Stomach smooth muscle (tissue), 2 donors: ENCODE results near the gene S100B.

Source experiments
- H3K27ac ChIP-seq: one replicate; pipeline ENCODE4 v1.7.0; 2013; ENCODE audit warnings: mild to moderate bottlenecking, low read length, inconsistent platforms
- H3K27me3 ChIP-seq, 2 donors: one replicate each; pipeline ENCODE4 v1.7.0; 2013; ENCODE audit warnings: low read length in 2 of 2; ENCODE audit not compliant: insufficient read depth in 2 of 2, control insufficient read depth in 1 of 2
- H3K36me3 ChIP-seq, 2 donors: one replicate each; pipeline ENCODE4 v1.7.0; 2013; ENCODE audit warnings: low read length in 2 of 2; ENCODE audit not compliant: control insufficient read depth in 2 of 2, insufficient read depth in 2 of 2
- H3K4me1 ChIP-seq: one replicate; pipeline ENCODE4 v1.7.0; 2013; ENCODE audit warnings: low read length; ENCODE audit not compliant: control insufficient read depth, insufficient read depth
- H3K4me3 ChIP-seq, 2 donors: one replicate each; pipeline ENCODE4 v1.7.0; 2013; ENCODE audit warnings: low read length in 2 of 2
- H3K9ac ChIP-seq, 2 donors: one replicate each; pipeline ENCODE4 v1.7.0; 2013; ENCODE audit warnings: low read length in 2 of 2, mild to moderate bottlenecking in 1 of 2
- H3K9me3 ChIP-seq, 2 donors: one replicate each; pipeline ENCODE4 v1.7.0; 2013; ENCODE audit warnings: low read length in 2 of 2; ENCODE audit not compliant: control insufficient read depth in 2 of 2
- donor health status: healthy.
- donor health status: Pancreatic carcinoma.

Gene S100B

GRCh38 chr21:46562472-46562871 lies 42.4 kb downstream of the S100B start:
- no peak overlapping the region for H3K27ac ChIP-seq
- H3K9ac ChIP-seq: no peak overlapping the region
- H3K9me3 ChIP-seq: no peaks in the 10 kb centered on the region
- H3K4me3 ChIP-seq: no peak overlapping the region
- no peaks in the 10 kb centered on the region for H3K27me3 ChIP-seq
- peaks cover 52 to 76% of the 10 kb centered on the region in 2 donors for H3K36me3 ChIP-seq
- no peaks in the 10 kb centered on the region for H3K4me1 ChIP-seq

- H3K27ac ChIP-seq: no peak overlapping the region
- no peaks in the 10 kb centered on the region for H3K9me3 ChIP-seq
- no peaks in the 10 kb centered on the region for H3K4me1 ChIP-seq
- H3K27me3 ChIP-seq: no peaks in the 10 kb centered on the region
- H3K9ac ChIP-seq: no peak overlapping the region
- H3K4me3 ChIP-seq: no peak overlapping the region
- H3K36me3 ChIP-seq: peaks cover 52 to 75% of the 10 kb centered on the region in 2 donors
These were observed 43.3 kb downstream of the S100B start for GRCh38 chr21:46561445-46562090.

GRCh38 chr21:46560568-46561444 lies 44.1 kb downstream of the S100B start:
- Histone ChIP-seq H3K27me3 (no peaks in the 10 kb centered on the region), H3K9me3 (no peaks in the 10 kb centered on the region), H3K4me3 (no peak overlapping the region), H3K36me3 (peaks cover 49 to 69% of the 10 kb centered on the region in 2 donors), H3K9ac (no peak overlapping the region), H3K4me1 (no peaks in the 10 kb centered on the region), H3K27ac (no peak overlapping the region)

GRCh38 chr21:46559291-46559983 lies 45.4 kb downstream of the S100B start:
- Histone ChIP-seq H3K4me3 (no peak overlapping the region), H3K9me3 (no peaks in the 10 kb centered on the region), H3K4me1 (no peaks in the 10 kb centered on the region), H3K27ac (no peak overlapping the region), H3K9ac (no peak overlapping the region), H3K27me3 (no peaks in the 10 kb centered on the region), H3K36me3 (peaks cover 50 to 65% of the 10 kb centered on the region in 2 donors)

GRCh38 chr21:46557919-46558392 lies 46.9 kb downstream of the S100B start:
- H3K4me3 ChIP-seq: no peak overlapping the region
- H3K9ac ChIP-seq: no peak overlapping the region
- no peak overlapping the region for H3K27ac ChIP-seq
- peaks cover 49 to 53% of the 10 kb centered on the region in 2 donors for H3K36me3 ChIP-seq
- no peaks in the 10 kb centered on the region for H3K9me3 ChIP-seq
- H3K4me1 ChIP-seq: no peaks in the 10 kb centered on the region
- H3K27me3 ChIP-seq: no peaks in the 10 kb centered on the region

GRCh38 chr21:46557469-46557868 lies 47.4 kb downstream of the S100B start:
- Histone ChIP-seq H3K36me3 (peaks cover 48 to 53% of the 10 kb centered on the region in 2 donors), H3K9me3 (no peaks in the 10 kb centered on the region), H3K27me3 (no peaks in the 10 kb centered on the region), H3K27ac (no peak overlapping the region), H3K4me1 (no peaks in the 10 kb centered on the region), H3K9ac (no peak overlapping the region), H3K4me3 (no peak overlapping the region)

GRCh38 chr21:46556802-46557201 lies 48.1 kb downstream of the S100B start:
- peaks cover 48 to 49% of the 10 kb centered on the region in 2 donors for H3K36me3 ChIP-seq
- no peaks in the 10 kb centered on the region for H3K27me3 ChIP-seq
- no peak overlapping the region for H3K9ac ChIP-seq
- H3K9me3 ChIP-seq: no peaks in the 10 kb centered on the region
- no peaks in the 10 kb centered on the region for H3K4me1 ChIP-seq
- no peak overlapping the region for H3K27ac ChIP-seq
- H3K4me3 ChIP-seq: no peak overlapping the region

- H3K36me3 ChIP-seq: peaks cover 42 to 45% of the 10 kb centered on the region in 2 donors
- no peaks in the 10 kb centered on the region for H3K9me3 ChIP-seq
- H3K4me3 ChIP-seq: no peak overlapping the region
- no peak overlapping the region for H3K27ac ChIP-seq
- H3K27me3 ChIP-seq: no peaks in the 10 kb centered on the region
- H3K9ac ChIP-seq: no peak overlapping the region
- H3K4me1 ChIP-seq: no peaks in the 10 kb centered on the region
These were observed 49.2 kb downstream of the S100B start for GRCh38 chr21:46555678-46556077.

GRCh38 chr21:46555225-46555617 lies 49.7 kb downstream of the S100B start:
- Histone ChIP-seq H3K36me3 (peaks cover 45 to 46% of the 10 kb centered on the region in 2 donors), H3K4me1 (no peaks in the 10 kb centered on the region), H3K9me3 (no peaks in the 10 kb centered on the region), H3K27me3 (no peaks in the 10 kb centered on the region), H3K9ac (no peak overlapping the region), H3K4me3 (no peak overlapping the region), H3K27ac (no peak overlapping the region)

GRCh38 chr21:46554431-46555224 lies 50.3 kb downstream of the S100B start:
- Histone ChIP-seq H3K4me1 (no peaks in the 10 kb centered on the region), H3K36me3 (peaks cover 44 to 48% of the 10 kb centered on the region in 2 donors), H3K9me3 (no peaks in the 10 kb centered on the region), H3K27me3 (no peaks in the 10 kb centered on the region), H3K27ac (no peak overlapping the region), H3K4me3 (no peak overlapping the region), H3K9ac (no peak overlapping the region)
